Tibial nerve (tissue), 4 donors: ENCODE results near the gene MEX3C.

ENCODE experiments used
- CTCF ChIP-seq, 5 experiments: fragments of 200-600 bp in 3 of 5; fragments of 450-650 bp in 2 of 5; sonication (generic) in 3 of 5; IDR thresholded peaks; one replicate each; pipeline ENCODE4 v1.5.1; 2016 to 2019; ENCODE audit warnings: antibody characterized with exemption in 5 of 5, mild to moderate bottlenecking in 3 of 5, moderate library complexity in 2 of 5
- EP300 ChIP-seq, 2 donors: sonication (generic); formaldehyde crosslinking; IDR thresholded peaks; one replicate each; pipeline ENCODE4 v1.6.1; 2017; ENCODE audit warnings: antibody characterized with exemption in 2 of 2, mild to moderate bottlenecking in 1 of 2
- POLR2A ChIP-seq, 2 donors: fragments of 450-650 bp; IDR thresholded peaks; one replicate each; pipeline ENCODE4 v1.6.1; 2017; ENCODE audit warnings: antibody characterized with exemption in 2 of 2, mild to moderate bottlenecking in 2 of 2, moderate library complexity in 2 of 2

- no peak for TF ChIP-seq CTCF (IDR thresholded peaks at IDR 0.05)
- no peak for TF ChIP-seq EP300 (IDR thresholded peaks at IDR 0.05)
- no peak for TF ChIP-seq POLR2A (IDR thresholded peaks at IDR 0.05)
Measured at GRCh38 chr18:51153659-51154371, 43.7 kb downstream of the MEX3C start.
